GM12878 (cell line): ENCODE data around the gene FAM13C. TPM values are rescaled to one million over a fixed set of nuclear protein-coding genes. Genes with fewer than 3 reads are reported as not detected.

Experiments used
- ATAC-seq: fragments of 200-7000 bp; cut with Tn5 transposase; 3 replicates; pipeline ENCODE4 v1.9.1; 2020; ENCODE audit warnings: mild to moderate bottlenecking, moderate library complexity
- BruUV-seq: library from RNA; stranded (reverse); fragments of 400-500 nt; replicated peaks from 2 replicates; lab custom pipeline; 2021; lab: Mats Ljungman, UMichigan
- CTCF ChIA-PET: fragments of 300-600 bp; sonication (Branson Sonifier 250); formaldehyde crosslinking; extraction: SDS; loops from one replicate; lab custom pipeline; 2021; ENCODE audit warnings: inconsistent platforms; lab: Yijun Ruan, JAX
- POLR2A ChIA-PET: fragments of 350-600 bp; formaldehyde crosslinking; extraction: SDS; loops from one replicate; lab custom pipeline; 2021; ENCODE audit warnings: inconsistent platforms; lab: Charles Lee
- RAD21 ChIA-PET: fragments of 300-600 bp; sonication (Branson Sonifier 250); formaldehyde crosslinking; loops from one replicate; lab custom pipeline; 2023; ENCODE audit warnings: antibody characterized with exemption; ENCODE audit not compliant: unreplicated experiment; lab: Charles Lee
- SMC1A ChIA-PET: fragments of 300-600 bp; sonication (Branson Sonifier 250); formaldehyde crosslinking; loops from one replicate; lab custom pipeline; 2023; ENCODE audit not compliant: unreplicated experiment, uncharacterized antibody; lab: Charles Lee
- DNase-seq: peaks from one replicate; pipeline ENCODE4 v3.0.0-alpha.2; 2011; ENCODE audit warnings: low read depth, low spot score
- FAIRE-seq: peaks from 3 replicates; lab custom pipeline; 2011; peaks lifted over from hg19 to GRCh38; lab: Jason Lieb, UNC
- H2AFZ ChIP-seq: 2 replicates; pipeline ENCODE4 v1.6.0; 2011; ENCODE audit warnings: low read depth, low read length, control low read depth; ENCODE audit not compliant: control insufficient read depth
- H3K27ac ChIP-seq: 2 replicates; pipeline ENCODE4 v1.5.1; 2011; ENCODE audit warnings: control low read depth; ENCODE audit not compliant: control insufficient read depth, insufficient read depth
- H3K27me3 ChIP-seq, 2 experiments: replicated peaks in 1 of 2; 2 replicates each; pipeline versions ENCODE4 v1.6.0 to v1.6.1; 2011; ENCODE audit warnings: low read length in 1 of 2; ENCODE audit not compliant: control insufficient read depth in 2 of 2, insufficient read depth in 2 of 2
- H3K36me3 ChIP-seq, 2 experiments: 2 replicates each; pipeline ENCODE4 v1.5.1; 2011; ENCODE audit warnings: low read length in 1 of 2; ENCODE audit not compliant: control insufficient read depth in 2 of 2, insufficient read depth in 2 of 2
- H3K4me1 ChIP-seq: 2 replicates; pipeline ENCODE4 v1.6.1; 2011; ENCODE audit warnings: mild to moderate bottlenecking, low read length, moderate library complexity, mixed read lengths; ENCODE audit not compliant: control insufficient read depth, insufficient read depth
- H3K4me2 ChIP-seq: 2 replicates; pipeline ENCODE4 v1.6.0; 2011; ENCODE audit warnings: control low read depth; ENCODE audit not compliant: control insufficient read depth, insufficient read depth
- H3K4me3 ChIP-seq: fragments of 200-600 bp; sonication (generic); 2 replicates; pipeline ENCODE4 v1.5.1; 2016
- H3K79me2 ChIP-seq: 2 replicates; pipeline ENCODE4 v1.6.0; 2011; ENCODE audit warnings: low read length; ENCODE audit not compliant: control insufficient read depth, insufficient read depth
- H3K9ac ChIP-seq: 2 replicates; pipeline ENCODE4 v1.8.0; 2011; ENCODE audit warnings: low read length, control low read depth, mixed read lengths; ENCODE audit not compliant: control insufficient read depth, insufficient read depth
- H3K9me3 ChIP-seq: replicated peaks from 3 replicates; pipeline ENCODE4 v1.5.1; 2011; ENCODE audit warnings: mild to moderate bottlenecking, low read length; ENCODE audit not compliant: control insufficient read depth, insufficient read depth
- H4K20me1 ChIP-seq: 2 replicates; pipeline ENCODE4 v1.6.0; 2011; ENCODE audit not compliant: control insufficient read depth, insufficient read depth
- BCL11A ChIP-seq: IDR thresholded peaks from 2 replicates; pipeline ENCODE4 v1.6.1; 2011; ENCODE audit warnings: low read depth, low read length
- CEBPB ChIP-seq, 2 experiments: fragments of 150-350 bp in 1 of 2; IDR thresholded peaks; 2 replicates each; pipeline ENCODE4 v1.6.1; 2012 to 2014; ENCODE audit warnings: low read depth in 2 of 2, low read length in 2 of 2, borderline replicate concordance in 1 of 2, inconsistent platforms in 1 of 2
- EED ChIP-seq: sonication (generic); IDR thresholded peaks from 2 replicates; pipeline ENCODE4 v1.6.1; 2016; ENCODE audit warnings: antibody characterized with exemption, low read depth
- EP300 ChIP-seq, 2 experiments: fragments of 150-350 bp in 1 of 2; IDR thresholded peaks; 2 replicates each; pipeline ENCODE4 v1.6.1; 2011 to 2012; ENCODE audit warnings: low read depth in 2 of 2, low read length in 2 of 2, borderline replicate concordance in 1 of 2, improper control_type of control experiment in 1 of 2, inconsistent platforms in 1 of 2; ENCODE audit not compliant: control insufficient read depth in 1 of 2
- FOXK2 ChIP-seq: fragments of 450-650 bp; IDR thresholded peaks from 2 replicates; pipeline ENCODE4 v1.6.1; 2017; ENCODE audit warnings: mild to moderate bottlenecking, moderate library complexity
- GATAD2B ChIP-seq: fragments of 450-650 bp; conservative IDR thresholded peaks from 2 replicates; pipeline ENCODE4 v1.6.1; 2017; ENCODE audit warnings: low read depth, mild to moderate bottlenecking, moderate library complexity
- MTA2 ChIP-seq: fragments of 450-650 bp; IDR thresholded peaks from 2 replicates; pipeline ENCODE4 v1.6.1; 2016; ENCODE audit warnings: low read depth, mild to moderate bottlenecking, moderate library complexity
- MTA3 ChIP-seq: IDR thresholded peaks from 2 replicates; pipeline ENCODE4 v1.6.1; 2012; ENCODE audit warnings: low read length, inconsistent platforms, borderline replicate concordance
- NFXL1 ChIP-seq: fragments of 450-650 bp; IDR thresholded peaks from 2 replicates; pipeline ENCODE4 v1.6.1; 2017; ENCODE audit warnings: antibody characterized with exemption, mild to moderate bottlenecking, borderline replicate concordance
- RAD51 ChIP-seq: fragments of 450-650 bp; IDR thresholded peaks from 2 replicates; pipeline ENCODE4 v1.6.1; 2016; ENCODE audit warnings: moderate library complexity, mild to moderate bottlenecking, inconsistent platforms
- SMAD5 ChIP-seq: IDR thresholded peaks from 2 replicates; pipeline ENCODE4 v1.6.1; 2016; ENCODE audit warnings: antibody characterized with exemption, low read depth
- SMC3 ChIP-seq: IDR thresholded peaks from 2 replicates; pipeline ENCODE4 v1.6.1; 2011; ENCODE audit warnings: low read length, improper control_type of control experiment, borderline replicate concordance
- SPI1 ChIP-seq: IDR thresholded peaks from 2 replicates; pipeline ENCODE4 v1.6.1; 2011; ENCODE audit warnings: low read depth, mild to moderate bottlenecking, low read length, moderate library complexity, borderline replicate concordance; ENCODE audit not compliant: insufficient read depth
- SRF ChIP-seq, 2 experiments: IDR thresholded peaks; 2 replicates each; pipeline ENCODE4 v1.6.1; 2011; ENCODE audit warnings: low read depth in 2 of 2, low read length in 2 of 2, mild to moderate bottlenecking in 1 of 2, moderate library complexity in 1 of 2
- ZNF384 ChIP-seq: IDR thresholded peaks from 2 replicates; pipeline ENCODE4 v1.6.1; 2012; ENCODE audit warnings: low read depth, mild to moderate bottlenecking, low read length, improper control_type of control experiment, borderline replicate concordance
- WGBS: methylation state at CpG from one replicate; pipeline ENCODE4 v1.1.6; 2016; ENCODE audit warnings: low lambda C conversion rate; ENCODE audit not compliant: insufficient replicate concordance, insufficient coverage; ENCODE audit errors: missing lambda C conversion rate; 5-methylcytosine and 5-hydroxymethylcytosine counted together
- in situ Hi-C: fragments of 300-500 bp; cut with MboI; formaldehyde crosslinking; loops from 9 replicates; pipeline ENCODE4 v1.14.3; 2018; ENCODE audit warnings: mixed read lengths
- intact Hi-C: fragments of 100-400 bp; cut with micrococcal nuclease; formaldehyde crosslinking; loops from one replicate; pipeline ENCODE4 v1.14.2; 2022; ENCODE audit not compliant: unreplicated experiment
- polyA plus RNA-seq, 11 experiments: library from polyadenylated mRNA; depleted of rRNA in 4 of 11; unstranded in 6 of 11; stranded (reverse) in 5 of 11; fragments of >200 nt; fragmentation: Nextera tagmentation in 4 of 11; fragmentation: Illumina TruSeq in 1 of 11; extraction: Ambion mirVana in 4 of 11; extraction: Trizol in 1 of 11; gene quantifications; 1 replicate in 1 of 11; 2 replicates in 10 of 11; pipeline versions ENCODE4 v1.2.1 to v1.2.3, GENCODE V29; 2011 to 2016; ENCODE audit warnings: inconsistent platforms in 2 of 11, missing spikeins in 2 of 11, low read depth in 1 of 11
- total RNA-seq, 4 experiments: library from RNA; depleted of rRNA in 3 of 4; stranded (reverse); fragments of >200 nt in 3 of 4; fragmentation: Illumina TruSeq in 1 of 4; extraction: Trizol in 1 of 4; gene quantifications; 2 replicates each; pipeline versions ENCODE4 v1.2.1 to v1.2.3, GENCODE V29; 2013 to 2021
- TF ChIP-seq, protein P1 (sequence below): IDR thresholded peaks from 2 replicates; pipeline ENCODE4 v1.6.1; 2012; ENCODE audit warnings: low read depth, low read length, improper control_type of control experiment
- TF ChIP-seq, protein P2 (sequence below): IDR thresholded peaks from 2 replicates; pipeline ENCODE4 v1.6.1; 2011; ENCODE audit warnings: borderline replicate concordance, low read depth, mild to moderate bottlenecking, moderate library complexity, low read length; ENCODE audit not compliant: insufficient read depth, poor library complexity, severe bottlenecking

The FAM13C gene
- total and polyA plus RNA-seq, 10 of the 15 experiments (the other 5 are each of a cell fraction or from before 2014, with no cell fraction given), result 0.04 to 0.31 (median 0.13) TPM; not detected in 5

DNA sequence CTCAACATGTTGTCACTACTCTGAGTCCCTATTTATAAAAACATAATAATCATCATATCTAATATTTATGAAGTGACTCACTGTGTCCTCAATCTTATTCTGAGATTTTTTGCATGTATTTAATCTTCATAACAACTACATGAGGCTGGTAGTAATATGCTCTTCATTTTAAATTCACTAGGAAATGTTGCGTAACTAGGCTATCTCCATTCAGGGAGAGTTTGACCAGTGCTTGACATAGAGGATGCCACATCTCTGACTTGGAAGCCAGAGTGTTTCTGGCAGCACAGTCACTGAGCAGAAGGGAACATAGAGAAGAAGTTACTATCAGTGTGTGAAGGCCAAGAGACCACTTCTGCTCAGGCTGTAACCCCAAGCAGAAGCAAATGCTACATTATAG lies 88.9 kb downstream of the FAM13C start:
- no peaks in the 10 kb centered on the region for H3K9me3 ChIP-seq
- ATAC-seq, result no peak
- no peaks in the 10 kb centered on the region for H3K27me3 ChIP-seq
- TF ChIP-seq EED, result no peak
- TF ChIP-seq NFXL1, result no peak
- no peak for TF ChIP-seq CEBPB (IDR thresholded peaks at IDR 0.05; ENCODE audit: borderline replicate concordance in 1 of 2, low read depth in 2 of 2, low read length in 2 of 2)
- TF ChIP-seq EP300 (IDR thresholded peaks at IDR 0.05; ENCODE audit: borderline replicate concordance in 1 of 2, control insufficient read depth in 1 of 2, low read depth in 2 of 2, low read length in 2 of 2), result no peak
- TF ChIP-seq FOXK2, result no peak
- no peak for TF ChIP-seq SMAD5
- TF ChIP-seq, all 136 proteins: peak for 0
- FAIRE-seq, result no peak
- no peak overlapping the region for H3K9ac ChIP-seq
- no peak overlapping the region for H3K4me2 ChIP-seq
- BruUV-seq, result no TSS peak
- H3K36me3 ChIP-seq, result no peaks in the 10 kb centered on the region
- WGBS, result 48% methylated on average over 1 of the region's 1 CpG
- H3K27ac ChIP-seq, result no peak overlapping the region
- intact Hi-C loops, result no loop called here
- H4K20me1 ChIP-seq, result no peaks in the 10 kb centered on the region
- no peaks in the 10 kb centered on the region for H3K79me2 ChIP-seq
- no peak for DNase-seq
- in situ Hi-C loops, result no loop called here
- no peak overlapping the region for H2AFZ ChIP-seq
- ChIA-PET POLR2A (no interaction called here), RAD21 (no interaction called here), CTCF (no interaction called here), SMC1A (no interaction called here)
- no peak overlapping the region for H3K4me3 ChIP-seq
- H3K4me1 ChIP-seq, result no peaks in the 10 kb centered on the region

DNA sequence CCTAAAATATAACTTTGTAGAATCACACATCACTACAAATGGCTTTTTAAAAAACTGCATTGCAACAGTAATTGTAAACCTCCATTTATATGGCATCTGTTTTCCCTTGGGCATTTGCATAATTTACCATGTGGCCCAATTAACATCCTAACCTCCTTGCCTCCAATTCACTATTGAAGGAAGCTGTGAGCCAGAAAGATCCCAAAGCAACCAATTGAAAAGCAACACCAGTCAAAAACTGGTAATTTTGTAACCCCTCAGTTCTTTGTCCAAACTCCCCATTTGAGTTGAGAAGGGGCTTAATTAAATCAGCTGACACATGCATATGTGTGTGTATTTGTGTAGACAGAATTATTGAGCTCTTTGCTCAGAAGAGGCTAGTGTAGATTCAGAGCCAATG lies 90.3 kb downstream of the FAM13C start:
- H3K4me3 ChIP-seq, result no peak overlapping the region
- no peak overlapping the region for H3K4me2 ChIP-seq
- CTCF ChIA-PET, result no interaction called here
- no peaks in the 10 kb centered on the region for H3K36me3 ChIP-seq
- intact Hi-C loops (no loop called here), in situ Hi-C loops (no loop called here)
- FAIRE-seq (no peak), DNase-seq (no peak), ATAC-seq (no peak)
- H3K4me1 ChIP-seq, result no peaks in the 10 kb centered on the region
- RAD21 ChIA-PET, result no interaction called here
- no peak overlapping the region for H3K27ac ChIP-seq
- no peak overlapping the region for H3K9ac ChIP-seq
- no peaks in the 10 kb centered on the region for H3K27me3 ChIP-seq
- POLR2A ChIA-PET, result no interaction called here
- SMC1A ChIA-PET, result interaction anchor here (0.8 kb wide), 1 partner anchor 74 kb away, joined by 3 read pairs; no protein-coding TSS in a partner anchor
- no TSS peak for BruUV-seq
- H4K20me1 ChIP-seq, result no peaks in the 10 kb centered on the region
- H3K9me3 ChIP-seq, result no peaks in the 10 kb centered on the region
- no peaks in the 10 kb centered on the region for H3K79me2 ChIP-seq
- H2AFZ ChIP-seq, result no peak overlapping the region
- TF ChIP-seq BCL11A (no peak), ZNF384 (no peak), MTA2 (no peak), SMC3 (no peak), SRF (IDR thresholded peaks at IDR 0.05; ENCODE audit: low read depth in 2 of 2, low read length in 2 of 2) (no peak), SPI1 (no peak), MTA3 (no peak), RAD51 (no peak), GATAD2B (no peak)
- TF ChIP-seq, protein P1, sequence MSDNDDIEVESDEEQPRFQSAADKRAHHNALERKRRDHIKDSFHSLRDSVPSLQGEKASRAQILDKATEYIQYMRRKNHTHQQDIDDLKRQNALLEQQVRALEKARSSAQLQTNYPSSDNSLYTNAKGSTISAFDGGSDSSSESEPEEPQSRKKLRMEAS, result no peak
- TF ChIP-seq, protein P2, sequence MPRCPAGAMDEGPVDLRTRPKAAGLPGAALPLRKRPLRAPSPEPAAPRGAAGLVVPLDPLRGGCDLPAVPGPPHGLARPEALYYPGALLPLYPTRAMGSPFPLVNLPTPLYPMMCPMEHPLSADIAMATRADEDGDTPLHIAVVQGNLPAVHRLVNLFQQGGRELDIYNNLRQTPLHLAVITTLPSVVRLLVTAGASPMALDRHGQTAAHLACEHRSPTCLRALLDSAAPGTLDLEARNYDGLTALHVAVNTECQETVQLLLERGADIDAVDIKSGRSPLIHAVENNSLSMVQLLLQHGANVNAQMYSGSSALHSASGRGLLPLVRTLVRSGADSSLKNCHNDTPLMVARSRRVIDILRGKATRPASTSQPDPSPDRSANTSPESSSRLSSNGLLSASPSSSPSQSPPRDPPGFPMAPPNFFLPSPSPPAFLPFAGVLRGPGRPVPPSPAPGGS, result no peak
